SU-DHL-6 (cell line): Measurements from ENCODE around the gene PLXNA2.

ENCODE experiments used
- CTCF ChIP-seq: fragments of 200-600 bp; sonication (generic); IDR thresholded peaks from one replicate; pipeline ENCODE4 v1.5.1; 2017; ENCODE audit warnings: antibody characterized with exemption, mild to moderate bottlenecking, low read length, moderate library complexity; ENCODE audit not compliant: insufficient read depth, poor library complexity, severe bottlenecking
- EZH2phosphoT487 ChIP-seq: fragments of 200-600 bp; sonication (generic), shearing (Covaris generic); conservative IDR thresholded peaks from 2 replicates; pipeline ENCODE4 v1.6.1; 2018; ENCODE audit warnings: mild to moderate bottlenecking, antibody characterized with exemption, low read length, moderate library complexity, mixed read lengths

- no peak for TF ChIP-seq CTCF
- no peak for TF ChIP-seq EZH2phosphoT487
Measured at GRCh38 chr1:208031932-208032320, 212.3 kb downstream of the PLXNA2 start.
